Measurements from ENCODE around the gene SYNCRIP.
"Not testable (repeated sequence)": the region's sequence is repeated elsewhere in the genome, so short reads cannot be mapped to it uniquely, and the experiment has no call there.

Gene SYNCRIP

GRCh38 chr6:85669735-85670194 is 27.1 kb upstream of the SYNCRIP start:
- FAIRE-seq, result no peak

DNA sequence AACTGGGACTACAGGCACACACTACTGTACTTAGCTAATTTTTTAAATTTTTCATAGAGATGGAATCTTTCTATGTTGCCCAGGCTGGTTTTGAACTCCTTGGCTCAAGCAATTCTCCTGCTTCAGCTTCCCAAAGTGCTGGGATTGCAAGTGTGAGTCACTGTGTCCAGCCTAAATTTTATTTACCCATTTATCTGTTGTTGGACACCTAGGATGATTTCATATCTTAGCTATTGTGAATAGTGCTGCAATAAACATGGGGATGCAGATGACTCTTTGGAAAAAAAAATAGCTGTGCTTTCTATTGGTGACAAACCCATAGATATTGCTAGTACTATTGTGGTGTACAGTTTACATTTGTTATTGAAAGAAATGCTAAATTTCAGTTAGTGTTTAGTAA is 19.6 kb upstream of the SYNCRIP start:
- no peak for FAIRE-seq

GRCh38 chr6:85660181-85660611 is 17.5 kb upstream of the SYNCRIP start:
- FAIRE-seq, result no peak

DNA sequence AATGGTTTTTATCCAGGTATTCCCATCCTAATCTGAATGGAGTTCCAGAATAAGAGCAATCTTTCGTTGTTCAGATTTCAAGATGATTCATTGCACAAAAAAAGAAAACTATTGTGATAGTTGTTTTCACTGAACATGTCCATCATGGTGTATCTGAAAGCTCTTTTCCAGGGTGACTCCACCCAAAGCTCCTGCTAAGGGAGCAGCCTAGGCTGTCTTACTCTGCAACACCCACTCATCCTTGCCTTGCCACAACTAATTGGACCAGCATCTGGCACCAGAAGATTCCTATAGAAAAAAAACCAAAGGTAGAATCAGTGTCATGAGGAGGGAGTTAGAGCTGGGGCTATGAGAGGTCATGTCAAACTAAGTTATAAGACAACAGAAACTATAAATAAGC is 7.9 kb upstream of the SYNCRIP start:
- no peak for FAIRE-seq

GRCh38 chr6:85644279-85644762 is 1.6 kb upstream of the SYNCRIP start:
- no peak for FAIRE-seq

DNA sequence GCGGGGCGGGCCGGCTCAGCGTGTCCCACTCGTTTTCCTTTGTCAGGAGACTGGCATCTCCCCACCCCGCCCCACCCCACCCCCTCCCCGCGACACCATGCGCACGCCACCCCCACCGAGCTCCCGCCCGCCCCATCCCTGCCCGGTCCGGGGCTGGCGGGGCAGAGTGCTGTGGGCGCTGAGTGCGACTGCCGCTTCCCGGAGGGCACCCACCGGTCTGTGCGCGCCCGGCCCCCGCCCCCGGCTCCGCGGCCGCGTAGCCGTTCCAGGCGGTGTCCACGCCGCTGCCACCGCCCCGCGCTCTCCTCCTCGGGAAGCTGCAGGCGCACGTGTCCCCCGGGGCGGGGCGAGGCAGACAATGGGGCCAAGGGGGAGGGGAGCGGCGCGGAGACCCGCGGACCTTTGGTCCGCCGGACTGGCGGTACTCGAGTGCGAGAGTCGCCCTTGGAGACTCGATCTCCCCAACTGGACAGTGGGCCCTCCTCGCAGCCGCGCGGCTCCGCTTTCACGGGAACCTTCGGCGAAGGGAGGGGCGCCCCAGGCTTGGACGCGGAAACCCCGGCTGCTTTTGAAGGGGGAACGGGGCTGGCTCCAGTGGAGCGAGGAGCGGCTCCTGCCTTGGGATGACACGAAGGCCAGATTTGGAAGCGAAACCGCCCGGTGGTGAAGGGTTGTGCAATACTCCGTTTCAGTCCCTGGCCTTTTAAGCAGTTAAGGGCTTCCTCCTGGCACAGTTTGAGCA is 1.0 kb upstream of the SYNCRIP start:
- no peak for FAIRE-seq

DNA sequence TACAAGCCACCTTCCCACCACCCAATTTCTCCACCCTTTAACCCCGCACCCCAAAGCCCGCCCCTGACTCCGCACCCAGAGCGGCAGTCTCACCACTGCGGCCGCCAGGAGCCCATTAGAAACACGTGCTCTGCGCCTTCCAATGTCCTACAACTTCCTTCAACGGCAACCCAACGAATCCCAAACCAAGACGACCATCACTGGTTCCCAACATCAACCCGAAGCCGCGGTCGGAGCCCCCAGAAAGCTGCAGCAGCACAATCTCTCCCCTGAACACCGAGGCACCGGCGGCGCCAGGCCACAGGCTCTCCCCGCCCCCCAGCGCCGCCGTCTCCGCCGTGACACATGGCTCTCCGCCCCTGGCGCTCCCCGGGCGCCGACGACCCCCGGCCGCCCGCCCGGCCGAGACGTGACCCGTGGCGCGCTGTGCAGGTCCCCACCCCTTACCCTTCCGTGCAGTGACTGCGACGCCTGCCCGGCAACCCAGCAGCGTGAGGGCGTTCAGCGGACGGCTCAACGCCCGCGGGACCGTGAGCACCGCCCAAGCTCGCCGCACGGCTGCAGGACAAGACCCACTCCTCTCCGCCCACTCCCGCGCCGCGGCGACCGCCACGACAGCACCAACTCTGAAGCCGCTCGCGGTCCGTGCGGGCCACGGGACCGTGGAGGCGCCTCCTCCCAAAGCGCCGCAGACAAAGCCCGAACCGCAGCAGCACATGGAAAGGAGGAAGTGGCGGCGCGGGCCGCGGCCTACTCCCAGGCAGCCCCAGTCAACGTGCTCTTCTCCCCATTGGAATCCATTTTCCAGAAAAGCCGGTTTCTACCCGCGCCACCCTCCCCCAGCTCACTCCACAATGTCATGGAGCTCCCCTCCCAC is 551 bp downstream of the SYNCRIP start:
- no peak for FAIRE-seq

- no peak for FAIRE-seq
Observed at GRCh38 chr6:85641522-85641896, 1.2 kb downstream of the SYNCRIP start.

DNA sequence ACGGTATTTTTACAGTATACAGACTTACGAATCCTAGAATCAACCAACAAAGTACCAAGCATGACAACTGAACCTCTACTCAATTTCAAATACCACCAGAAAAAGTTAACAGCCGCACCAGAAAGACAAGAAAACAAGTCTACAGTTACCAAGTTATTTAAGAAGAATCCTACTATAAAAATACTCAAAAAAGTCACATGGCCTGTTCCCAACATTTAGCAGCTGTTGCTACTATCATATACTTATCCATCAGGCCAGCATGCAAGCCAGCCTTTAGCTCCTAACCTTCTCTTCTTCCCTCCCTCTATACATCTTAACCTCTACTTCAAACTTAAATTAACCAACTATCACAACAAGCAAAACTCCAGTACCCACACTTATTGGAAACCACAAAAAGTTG is 1.9 kb downstream of the SYNCRIP start:
- no peak for FAIRE-seq

- no peak for FAIRE-seq
Observed at GRCh38 chr6:85637579-85637978, 5.1 kb downstream of the SYNCRIP start.

DNA sequence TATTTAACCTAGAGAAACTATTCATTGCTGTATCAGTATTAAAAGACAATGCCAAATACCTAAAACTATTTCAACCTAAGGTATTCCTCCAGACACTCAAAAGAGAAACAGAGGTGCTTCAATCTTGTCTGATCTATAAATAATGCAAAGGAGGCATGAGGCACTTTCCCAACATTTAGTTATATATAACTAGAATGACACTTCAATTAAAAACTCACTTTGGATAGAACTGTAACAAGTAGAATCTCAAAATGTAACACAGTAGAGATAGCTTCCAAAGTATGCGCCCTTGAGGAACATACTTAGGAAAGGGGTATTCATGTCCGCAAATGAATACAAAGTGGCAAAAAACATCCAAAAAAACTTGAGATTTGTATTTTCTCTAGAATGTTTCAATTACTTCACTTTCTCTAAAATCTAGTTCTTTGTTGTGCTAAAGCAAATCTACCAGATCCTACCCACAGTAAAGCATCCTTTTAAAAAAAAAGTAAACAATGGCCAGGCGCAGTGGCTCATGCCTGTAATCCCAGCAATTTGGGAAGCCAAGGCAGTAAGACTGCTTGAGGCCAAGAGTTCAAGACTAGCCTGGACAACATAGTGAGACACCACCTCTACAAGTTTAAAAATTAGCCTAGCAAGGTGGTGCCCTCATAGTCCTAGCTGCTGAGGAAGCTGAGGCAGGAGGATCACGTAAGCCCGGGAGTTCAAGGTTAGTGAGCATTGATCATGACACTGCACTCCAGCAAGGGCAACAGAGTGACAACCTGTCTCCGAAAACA is 10.3 kb downstream of the SYNCRIP start:
- no peak for FAIRE-seq

DNA sequence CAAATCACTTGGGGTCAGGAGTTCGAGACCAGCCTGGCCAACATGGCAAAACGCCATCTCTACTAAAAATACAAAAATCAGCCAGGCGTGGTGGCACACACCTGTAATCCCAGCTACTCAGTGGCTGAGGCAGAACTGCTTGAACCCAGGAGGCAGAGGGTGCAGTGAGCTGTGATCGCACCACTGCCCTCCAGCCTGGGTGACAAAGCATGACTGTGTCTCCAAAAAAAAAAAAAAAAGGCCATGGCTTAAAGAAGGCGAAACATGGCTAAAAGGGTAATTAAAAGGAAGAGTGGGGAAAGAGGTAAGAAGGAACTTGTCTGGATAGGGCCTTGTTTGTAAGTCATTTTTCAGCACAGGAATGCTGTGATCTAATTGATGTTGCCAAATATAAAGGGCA is 11.6 kb downstream of the SYNCRIP start:
- not testable (repeated sequence) for FAIRE-seq

GRCh38 chr6:85628353-85628752 is 14.3 kb downstream of the SYNCRIP start:
- FAIRE-seq, result no peak

- FAIRE-seq, result no peak
Observed at GRCh38 chr6:85620308-85620707, 22.4 kb downstream of the SYNCRIP start.

DNA sequence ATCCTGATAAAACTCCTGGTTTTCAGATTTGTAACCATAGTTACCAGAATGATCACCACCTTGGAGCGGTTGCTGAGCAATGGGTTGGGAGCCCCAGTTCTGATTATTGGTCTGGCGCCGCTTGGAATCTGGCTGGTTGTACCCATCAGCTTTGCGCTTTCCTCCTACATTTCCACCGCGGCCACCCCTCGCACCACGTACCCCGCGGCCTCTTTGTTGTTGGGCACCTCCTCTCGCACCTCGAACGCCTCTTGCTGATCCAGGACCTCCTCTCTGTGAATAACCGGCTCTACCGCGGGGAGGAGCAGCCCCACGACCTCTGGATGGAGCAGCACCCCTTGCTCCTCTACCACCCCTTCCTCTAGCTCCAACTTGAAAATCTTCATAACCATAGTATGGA is 27.9 kb downstream of the SYNCRIP start:
- no peak for FAIRE-seq

- no peak for FAIRE-seq
Observed at GRCh38 chr6:85612690-85613474, 29.8 kb downstream of the SYNCRIP start.

DNA sequence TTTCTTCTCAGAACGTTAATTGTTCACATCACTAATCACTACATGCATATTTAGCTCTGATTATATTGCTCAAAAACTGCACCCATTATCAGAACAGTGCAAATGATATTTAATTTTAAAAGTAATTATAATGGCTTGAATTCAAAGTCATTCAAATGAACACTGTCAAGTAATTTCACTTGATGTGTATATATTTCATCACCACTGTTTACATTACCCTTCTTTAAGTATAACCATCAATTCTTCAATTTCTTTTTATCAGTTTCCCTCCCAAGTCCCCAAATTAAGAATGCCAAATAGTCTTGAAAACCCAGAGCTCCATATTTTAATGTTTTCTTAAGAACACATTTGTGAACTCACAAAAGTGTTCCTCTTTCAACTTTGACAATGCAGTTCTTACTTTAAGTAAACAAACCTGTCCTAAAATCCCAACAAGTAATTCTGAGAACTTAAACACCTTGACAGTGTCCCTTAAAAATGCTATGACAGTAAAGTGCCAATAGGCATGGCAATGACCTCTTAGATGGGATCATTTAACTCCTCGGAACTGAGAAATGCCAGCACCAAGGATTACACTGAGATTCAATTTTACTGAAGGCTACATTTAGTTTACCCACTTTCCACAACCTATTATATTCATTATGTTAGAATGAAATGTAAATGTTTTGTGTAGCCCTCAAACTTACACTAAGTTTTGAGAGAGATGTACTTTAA is 32.3 kb downstream of the SYNCRIP start:
- no peak for FAIRE-seq

GRCh38 chr6:85602100-85602499 is 40.6 kb downstream of the SYNCRIP start:
- FAIRE-seq, result no peak

DNA sequence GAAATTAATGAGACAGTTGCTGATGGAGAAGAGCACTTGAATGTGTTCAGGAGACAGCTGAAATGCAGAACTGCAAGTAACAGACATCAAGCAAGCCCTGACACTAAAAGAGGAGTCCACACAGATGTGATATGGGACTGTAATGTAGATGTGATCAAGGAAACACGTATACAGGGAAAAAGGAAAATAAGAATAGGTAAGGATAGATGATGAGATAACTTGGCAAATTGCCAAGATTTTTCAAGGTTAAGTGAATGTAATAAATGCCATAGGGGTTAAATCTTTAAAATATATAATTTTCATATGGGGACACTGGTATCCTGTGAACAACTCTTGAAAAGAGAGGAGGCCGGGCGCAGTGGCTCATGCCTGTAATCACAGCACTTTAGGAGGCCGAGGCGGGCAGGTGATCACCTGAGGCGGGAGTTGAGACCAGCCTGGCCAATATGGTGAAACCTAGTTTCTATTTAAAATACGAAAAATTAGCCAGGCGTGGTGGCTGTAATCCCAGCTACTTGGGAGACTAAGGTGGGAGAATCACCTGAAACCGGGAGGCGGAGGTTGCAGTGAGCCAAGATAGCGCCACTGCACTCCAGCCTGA is 41.9 kb downstream of the SYNCRIP start:
- FAIRE-seq, result no peak

DNA sequence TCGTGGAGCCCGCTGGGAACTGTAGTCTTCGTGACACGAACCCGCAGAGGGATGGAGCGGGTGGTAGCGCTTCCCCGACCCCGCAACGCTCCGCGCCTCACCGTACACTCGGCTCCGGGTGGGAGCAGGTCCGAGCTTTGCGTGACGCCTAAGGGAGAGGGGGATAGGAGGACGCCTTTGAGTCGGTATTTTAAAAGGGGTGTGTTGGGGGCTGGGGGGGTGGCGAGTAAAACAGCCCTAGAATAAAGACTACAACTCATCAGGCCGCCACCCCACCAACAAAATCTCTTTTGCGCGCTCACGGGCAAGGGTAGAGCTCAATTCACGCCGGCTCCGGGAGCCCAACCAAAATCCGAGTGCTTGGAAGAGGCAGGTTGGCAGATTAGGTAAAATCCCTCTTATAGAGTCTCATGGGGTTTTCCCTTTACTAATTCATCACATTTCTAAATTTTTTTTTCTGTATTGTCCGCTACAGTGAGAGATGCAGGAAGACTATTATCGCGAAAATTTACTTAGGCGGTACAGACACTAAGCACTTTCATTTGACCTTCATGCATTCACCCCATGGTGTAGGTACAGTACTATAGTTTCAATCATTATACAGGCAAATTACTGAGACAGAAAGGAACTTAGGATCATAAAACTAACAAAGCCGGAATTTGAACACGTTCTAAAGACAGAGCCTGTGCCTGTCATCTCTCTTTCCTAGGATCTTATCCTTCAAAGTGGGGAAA is 48.3 kb downstream of the SYNCRIP start:
- FAIRE-seq, result no peak

Data from islet of Langerhans (tissue), 1 donor.